Neural cell (in vitro differentiated cells): ENCODE results near the gene ATXN7L1.

Experiments
- EZH2 ChIP-seq: fragments of 200-600, 300-800 bp; shearing (Covaris generic), sonication (generic); IDR thresholded peaks from 2 replicates; pipeline ENCODE4 v1.6.1; 2014; ENCODE audit warnings: antibody characterized with exemption, low read length, borderline replicate concordance, mild to moderate bottlenecking; ENCODE audit not compliant: insufficient read depth, poor library complexity, severe bottlenecking
- POLR2AphosphoS5 ChIP-seq: IDR thresholded peaks from 2 replicates; pipeline ENCODE4 v1.6.1; 2012
- RAD21 ChIP-seq: fragments of 450-650 bp; conservative IDR thresholded peaks from 2 replicates; pipeline ENCODE4 v1.6.1; 2014; ENCODE audit warnings: antibody characterized with exemption, mild to moderate bottlenecking, moderate library complexity
- TF ChIP-seq, protein P1 (sequence below): fragments of 450-650 bp; IDR thresholded peaks from 2 replicates; pipeline ENCODE4 v1.5.1; 2014; ENCODE audit warnings: antibody characterized with exemption, mild to moderate bottlenecking, moderate library complexity; ENCODE audit not compliant: poor library complexity, severe bottlenecking

GRCh38 chr7:105765846-105766245, 110.6 kb downstream of the ATXN7L1 start:
- no peak for TF ChIP-seq EZH2
- TF ChIP-seq, protein P1, sequence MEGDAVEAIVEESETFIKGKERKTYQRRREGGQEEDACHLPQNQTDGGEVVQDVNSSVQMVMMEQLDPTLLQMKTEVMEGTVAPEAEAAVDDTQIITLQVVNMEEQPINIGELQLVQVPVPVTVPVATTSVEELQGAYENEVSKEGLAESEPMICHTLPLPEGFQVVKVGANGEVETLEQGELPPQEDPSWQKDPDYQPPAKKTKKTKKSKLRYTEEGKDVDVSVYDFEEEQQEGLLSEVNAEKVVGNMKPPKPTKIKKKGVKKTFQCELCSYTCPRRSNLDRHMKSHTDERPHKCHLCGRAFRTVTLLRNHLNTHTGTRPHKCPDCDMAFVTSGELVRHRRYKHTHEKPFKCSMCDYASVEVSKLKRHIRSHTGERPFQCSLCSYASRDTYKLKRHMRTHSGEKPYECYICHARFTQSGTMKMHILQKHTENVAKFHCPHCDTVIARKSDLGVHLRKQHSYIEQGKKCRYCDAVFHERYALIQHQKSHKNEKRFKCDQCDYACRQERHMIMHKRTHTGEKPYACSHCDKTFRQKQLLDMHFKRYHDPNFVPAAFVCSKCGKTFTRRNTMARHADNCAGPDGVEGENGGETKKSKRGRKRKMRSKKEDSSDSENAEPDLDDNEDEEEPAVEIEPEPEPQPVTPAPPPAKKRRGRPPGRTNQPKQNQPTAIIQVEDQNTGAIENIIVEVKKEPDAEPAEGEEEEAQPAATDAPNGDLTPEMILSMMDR = no peak
- no peak for TF ChIP-seq POLR2AphosphoS5
- TF ChIP-seq RAD21 = no peak
